Prostate gland (tissue), 2 donors: ENCODE data around the gene ZNF717.

ENCODE experiments used
- POLR2A ChIP-seq: fragments of 450-650 bp; IDR thresholded peaks from one replicate; pipeline ENCODE4 v1.6.1; 2016; ENCODE audit warnings: antibody characterized with exemption, mild to moderate bottlenecking
- POLR2AphosphoS5 ChIP-seq: sonication (generic); formaldehyde crosslinking; IDR thresholded peaks from one replicate; pipeline ENCODE4 v1.6.1; 2017; ENCODE audit warnings: antibody characterized with exemption
- TF ChIP-seq, protein P1 (sequence below), 4 experiments: fragments of 200-600 bp in 2 of 4; fragments of 450-650 bp in 2 of 4; sonication (generic) in 2 of 4; IDR thresholded peaks; 1 replicate in 3 of 4; 2 replicates in 1 of 4; pipeline ENCODE4 v1.5.1; 2016 to 2019; ENCODE audit warnings: antibody characterized with exemption in 4 of 4, mild to moderate bottlenecking in 2 of 4, moderate library complexity in 2 of 4

- TF ChIP-seq, protein P1, sequence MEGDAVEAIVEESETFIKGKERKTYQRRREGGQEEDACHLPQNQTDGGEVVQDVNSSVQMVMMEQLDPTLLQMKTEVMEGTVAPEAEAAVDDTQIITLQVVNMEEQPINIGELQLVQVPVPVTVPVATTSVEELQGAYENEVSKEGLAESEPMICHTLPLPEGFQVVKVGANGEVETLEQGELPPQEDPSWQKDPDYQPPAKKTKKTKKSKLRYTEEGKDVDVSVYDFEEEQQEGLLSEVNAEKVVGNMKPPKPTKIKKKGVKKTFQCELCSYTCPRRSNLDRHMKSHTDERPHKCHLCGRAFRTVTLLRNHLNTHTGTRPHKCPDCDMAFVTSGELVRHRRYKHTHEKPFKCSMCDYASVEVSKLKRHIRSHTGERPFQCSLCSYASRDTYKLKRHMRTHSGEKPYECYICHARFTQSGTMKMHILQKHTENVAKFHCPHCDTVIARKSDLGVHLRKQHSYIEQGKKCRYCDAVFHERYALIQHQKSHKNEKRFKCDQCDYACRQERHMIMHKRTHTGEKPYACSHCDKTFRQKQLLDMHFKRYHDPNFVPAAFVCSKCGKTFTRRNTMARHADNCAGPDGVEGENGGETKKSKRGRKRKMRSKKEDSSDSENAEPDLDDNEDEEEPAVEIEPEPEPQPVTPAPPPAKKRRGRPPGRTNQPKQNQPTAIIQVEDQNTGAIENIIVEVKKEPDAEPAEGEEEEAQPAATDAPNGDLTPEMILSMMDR (IDR thresholded peaks at IDR 0.05), result no peak
- TF ChIP-seq POLR2A, result no peak
- no peak for TF ChIP-seq POLR2AphosphoS5
Observed at GRCh38 chr3:75768303-75769017, 16.9 kb downstream of the ZNF717 start.
